ENCODE measurements around the gene GPC1.

- TF ChIP-seq CTCF (IDR thresholded peaks at IDR 0.05) (no peak), EZH2 (IDR thresholded peaks at IDR 0.05) (no peak), EZH2phosphoT487 (IDR thresholded peaks at IDR 0.05) (no peak)
Observed at GRCh38 chr2:240398661-240399267, 36.7 kb upstream of the GPC1 start.

Data from neural progenitor cell (in vitro differentiated cells).